HG02763 (cell line): ENCODE data around the gene MYL2.

Source experiments
- ATAC-seq: cut with Tn5 transposase; IDR thresholded peaks from one replicate; pipeline ENCODE4 v1.9.1; 2021; ENCODE audit warnings: mild to moderate bottlenecking, moderate library complexity; ENCODE audit not compliant: unreplicated experiment

MYL2 gene

GRCh38 chr12:110901401-110901800, 19.0 kb downstream of the MYL2 start:
- ATAC-seq = no peak

GRCh38 chr12:110896559-110896958, 23.8 kb downstream of the MYL2 start:
- no peak for ATAC-seq

- no peak for ATAC-seq
These were observed 26.4 kb downstream of the MYL2 start for GRCh38 chr12:110893956-110894355.

- ATAC-seq = no peak
These were observed 31.0 kb downstream of the MYL2 start for GRCh38 chr12:110889361-110889760.

GRCh38 chr12:110888256-110888991, 32.0 kb downstream of the MYL2 start:
- no peak for ATAC-seq

GRCh38 chr12:110885152-110885840, 35.1 kb downstream of the MYL2 start:
- no peak for ATAC-seq

GRCh38 chr12:110883251-110883650, 37.1 kb downstream of the MYL2 start:
- no peak for ATAC-seq

- ATAC-seq = no peak
These were observed 39.7 kb downstream of the MYL2 start for GRCh38 chr12:110880651-110881050.

GRCh38 chr12:110874781-110875180, 45.6 kb downstream of the MYL2 start:
- no peak for ATAC-seq

GRCh38 chr12:110874351-110874750, 46.0 kb downstream of the MYL2 start:
- ATAC-seq = no peak

GRCh38 chr12:110872100-110872499, 48.3 kb downstream of the MYL2 start:
- ATAC-seq = no peak

- ATAC-seq = no peak
These were observed 50.6 kb downstream of the MYL2 start for GRCh38 chr12:110869803-110870202.

- no peak for ATAC-seq
These were observed 51.4 kb downstream of the MYL2 start for GRCh38 chr12:110869026-110869425.

GRCh38 chr12:110865521-110865920, 54.9 kb downstream of the MYL2 start:
- ATAC-seq = no peak

- no peak for ATAC-seq
These were observed 57.2 kb downstream of the MYL2 start for GRCh38 chr12:110863161-110863560.

- no peak for ATAC-seq
These were observed 58.0 kb downstream of the MYL2 start for GRCh38 chr12:110862329-110862728.

GRCh38 chr12:110861729-110862128, 58.6 kb downstream of the MYL2 start:
- ATAC-seq = no peak
